ENCODE results near the gene ISLR2. TPM values are rescaled to one million over a fixed set of nuclear protein-coding genes. Genes with fewer than 3 reads are reported as not detected.
"Not testable (repeated sequence)": the region's sequence is repeated elsewhere in the genome, so short reads cannot be mapped to it uniquely, and the experiment has no call there.

ISLR2 gene
- total RNA-seq, 1 donor from 2014 or later = not detected

- DNase-seq (ENCODE audit: low spot score) = no peak
- H3K4me3 Mint-ChIP-seq = no peak overlapping the region
- H3K27me3 Mint-ChIP-seq (ENCODE audit: insufficient read depth) = peaks cover 23% of the 10 kb centered on the region
- intact Hi-C loops (cut with micrococcal nuclease) = no loop called here
- no peaks in the 10 kb centered on the region for H3K36me3 Mint-ChIP-seq (ENCODE audit: low read depth)
- H3K4me1 Mint-ChIP-seq (ENCODE audit: low read depth) = peaks cover 37% of the 10 kb centered on the region
- no peak overlapping the region for H3K27ac Mint-ChIP-seq
- no peaks in the 10 kb centered on the region for H3K9me3 Mint-ChIP-seq
These were observed 25.5 kb downstream of the ISLR2 start for GRCh38 chr15:74155766-74156417.

- peaks cover 27% of the 10 kb centered on the region for H3K27me3 Mint-ChIP-seq (ENCODE audit: insufficient read depth)
- no peak overlapping the region for H3K27ac Mint-ChIP-seq
- intact Hi-C loops (cut with micrococcal nuclease) = no loop called here
- peaks cover 37% of the 10 kb centered on the region for H3K4me1 Mint-ChIP-seq (ENCODE audit: low read depth)
- H3K4me3 Mint-ChIP-seq = no peak overlapping the region
- H3K36me3 Mint-ChIP-seq (ENCODE audit: low read depth) = no peaks in the 10 kb centered on the region
- no peak for DNase-seq (ENCODE audit: low spot score)
- no peaks in the 10 kb centered on the region for H3K9me3 Mint-ChIP-seq
These were observed 26.5 kb downstream of the ISLR2 start for GRCh38 chr15:74156678-74157411.

- no peak for DNase-seq (ENCODE audit: low spot score)
- Mint-ChIP-seq H3K27me3 (ENCODE audit: insufficient read depth) (peaks cover 21% of the 10 kb centered on the region), H3K36me3 (ENCODE audit: low read depth) (no peaks in the 10 kb centered on the region), H3K27ac (no peak overlapping the region), H3K4me3 (no peak overlapping the region), H3K4me1 (ENCODE audit: low read depth) (peaks cover 37% of the 10 kb centered on the region), H3K9me3 (no peaks in the 10 kb centered on the region)
- intact Hi-C loops (cut with micrococcal nuclease) = no loop called here
These were observed 27.8 kb downstream of the ISLR2 start for GRCh38 chr15:74157868-74158827.

GRCh38 chr15:74158855-74159650, 28.7 kb downstream of the ISLR2 start:
- H3K27me3 Mint-ChIP-seq (ENCODE audit: insufficient read depth) = peaks cover 26% of the 10 kb centered on the region
- peaks cover 37% of the 10 kb centered on the region for H3K4me1 Mint-ChIP-seq (ENCODE audit: low read depth)
- intact Hi-C loops (cut with micrococcal nuclease) = no loop called here
- no peaks in the 10 kb centered on the region for H3K36me3 Mint-ChIP-seq (ENCODE audit: low read depth)
- no peak overlapping the region for H3K27ac Mint-ChIP-seq
- DNase-seq (ENCODE audit: low spot score) = no peak
- no peak overlapping the region for H3K4me3 Mint-ChIP-seq
- H3K9me3 Mint-ChIP-seq = no peaks in the 10 kb centered on the region

GRCh38 chr15:74159773-74160172, 29.4 kb downstream of the ISLR2 start:
- intact Hi-C loops (cut with micrococcal nuclease) = no loop called here
- H3K27ac Mint-ChIP-seq = no peak overlapping the region
- H3K27me3 Mint-ChIP-seq (ENCODE audit: insufficient read depth) = peaks cover 23% of the 10 kb centered on the region
- H3K36me3 Mint-ChIP-seq (ENCODE audit: low read depth) = no peaks in the 10 kb centered on the region
- no peak overlapping the region for H3K4me3 Mint-ChIP-seq
- no peaks in the 10 kb centered on the region for H3K9me3 Mint-ChIP-seq
- H3K4me1 Mint-ChIP-seq (ENCODE audit: low read depth) = peaks cover 37% of the 10 kb centered on the region
- no peak for DNase-seq (ENCODE audit: low spot score)

GRCh38 chr15:74160390-74160789, 30.0 kb downstream of the ISLR2 start:
- H3K36me3 Mint-ChIP-seq (ENCODE audit: low read depth); H3K4me3 Mint-ChIP-seq; H3K27ac Mint-ChIP-seq; H3K9me3 Mint-ChIP-seq; intact Hi-C loops (cut with micrococcal nuclease); DNase-seq (ENCODE audit: low spot score): not testable (repeated sequence)
- H3K4me1 Mint-ChIP-seq (ENCODE audit: low read depth) = peaks cover 37% of the 10 kb centered on the region
- H3K27me3 Mint-ChIP-seq (ENCODE audit: insufficient read depth) = peaks cover 19% of the 10 kb centered on the region

- H3K27ac Mint-ChIP-seq; DNase-seq (ENCODE audit: low spot score); H3K9me3 Mint-ChIP-seq; H3K36me3 Mint-ChIP-seq (ENCODE audit: low read depth); intact Hi-C loops (cut with micrococcal nuclease); H3K4me3 Mint-ChIP-seq: not testable (repeated sequence)
- Mint-ChIP-seq H3K4me1 (ENCODE audit: low read depth) (peaks cover 27% of the 10 kb centered on the region), H3K27me3 (ENCODE audit: insufficient read depth) (peaks cover 17% of the 10 kb centered on the region)
These were observed 31.8 kb downstream of the ISLR2 start for GRCh38 chr15:74162195-74162536.

GRCh38 chr15:74165461-74165860, 35.1 kb downstream of the ISLR2 start:
- H3K27me3 Mint-ChIP-seq (ENCODE audit: insufficient read depth) = peaks cover 12% of the 10 kb centered on the region

GRCh38 chr15:74167891-74168331, 37.5 kb downstream of the ISLR2 start:
- Mint-ChIP-seq H3K27me3 (ENCODE audit: insufficient read depth) (peaks cover 8% of the 10 kb centered on the region), H3K4me1 (ENCODE audit: low read depth) (no peaks in the 10 kb centered on the region), H3K9me3 (no peaks in the 10 kb centered on the region), H3K27ac (no peak overlapping the region), H3K36me3 (ENCODE audit: low read depth) (no peaks in the 10 kb centered on the region), H3K4me3 (no peak overlapping the region)
- no peak for DNase-seq (ENCODE audit: low spot score)
- intact Hi-C loops (cut with micrococcal nuclease) = no loop called here

More at GRCh38 chr15:74165461-74165860, 35.1 kb downstream of the ISLR2 start:
- H3K9me3 Mint-ChIP-seq = no peaks in the 10 kb centered on the region
- DNase-seq (ENCODE audit: low spot score) = no peak
- intact Hi-C loops (cut with micrococcal nuclease) = no loop called here
- no peaks in the 10 kb centered on the region for H3K36me3 Mint-ChIP-seq (ENCODE audit: low read depth)
- H3K4me3 Mint-ChIP-seq = no peak overlapping the region
- no peak overlapping the region for H3K27ac Mint-ChIP-seq
- H3K4me1 Mint-ChIP-seq (ENCODE audit: low read depth) = no peaks in the 10 kb centered on the region

GRCh38 chr15:74168711-74169126, 38.3 kb downstream of the ISLR2 start:
- H3K27me3 Mint-ChIP-seq (ENCODE audit: insufficient read depth) = peaks cover 5% of the 10 kb centered on the region
- H3K4me1 Mint-ChIP-seq (ENCODE audit: low read depth) = no peaks in the 10 kb centered on the region
- no peak overlapping the region for H3K4me3 Mint-ChIP-seq
- H3K36me3 Mint-ChIP-seq (ENCODE audit: low read depth) = no peaks in the 10 kb centered on the region
- no peaks in the 10 kb centered on the region for H3K9me3 Mint-ChIP-seq
- intact Hi-C loops (cut with micrococcal nuclease) = no loop called here
- DNase-seq (ENCODE audit: low spot score) = no peak
- no peak overlapping the region for H3K27ac Mint-ChIP-seq

GRCh38 chr15:74170071-74170844, 39.9 kb downstream of the ISLR2 start:
- Mint-ChIP-seq H3K4me3 (no peak overlapping the region), H3K27ac (no peak overlapping the region), H3K36me3 (ENCODE audit: low read depth) (no peaks in the 10 kb centered on the region), H3K9me3 (no peaks in the 10 kb centered on the region), H3K27me3 (ENCODE audit: insufficient read depth) (peaks cover 1% of the 10 kb centered on the region), H3K4me1 (ENCODE audit: low read depth) (no peaks in the 10 kb centered on the region)
- intact Hi-C loops (cut with micrococcal nuclease) = no loop called here
- DNase-seq (ENCODE audit: low spot score) = no peak

Measured in activated T-helper 1 cell treated with anti-CD3 and anti-CD28 coated beads, Interleukin-12 subunit alpha, Interleukin-12 subunit beta, Interleukin-2, Interleukin-4 antibody, amounts not matched to agents 30 ng/mL and 10 ng/mL and 1 ng/mL, durations not matched to agents 14 hours and 24 hours and 36 hours (primary cell).